Neuronal stem cell (in vitro differentiated cells): ENCODE measurements around the gene NWD2.

Experiments used
- DNase-seq: peaks from one replicate; pipeline ENCODE4 v3.0.0-alpha.2; 2013; ENCODE audit warnings: low spot score
- H2AFZ ChIP-seq: one replicate; pipeline ENCODE4 v1.6.1; 2013; ENCODE audit warnings: mild to moderate bottlenecking, low read length, inconsistent platforms
- H2AK5ac ChIP-seq: 2 replicates; pipeline ENCODE4 v1.6.1; 2013; ENCODE audit warnings: low read depth, mild to moderate bottlenecking, inconsistent platforms, low read length, moderate library complexity, mixed read lengths
- H2BK120ac ChIP-seq: 2 replicates; pipeline ENCODE4 v1.6.1; 2013; ENCODE audit warnings: low read depth, mild to moderate bottlenecking, inconsistent platforms, low read length, moderate library complexity, mixed read lengths
- H2BK12ac ChIP-seq: one replicate; pipeline ENCODE4 v1.6.1; 2013; ENCODE audit warnings: low read length, inconsistent platforms
- H2BK15ac ChIP-seq: 2 replicates; pipeline ENCODE4 v1.6.1; 2013; ENCODE audit warnings: mild to moderate bottlenecking, low read length, inconsistent platforms, mixed read lengths
- H2BK5ac ChIP-seq: one replicate; pipeline ENCODE4 v1.6.1; 2013; ENCODE audit warnings: inconsistent platforms, mild to moderate bottlenecking, low read length, moderate library complexity
- H3K14ac ChIP-seq: one replicate; pipeline ENCODE4 v1.6.1; 2013; ENCODE audit warnings: low read length, inconsistent platforms
- H3K18ac ChIP-seq: 2 replicates; pipeline ENCODE4 v1.6.1; 2013; ENCODE audit warnings: low read length, inconsistent platforms
- H3K23ac ChIP-seq: 2 replicates; pipeline ENCODE4 v1.6.1; 2013; ENCODE audit warnings: low read depth, mild to moderate bottlenecking, mixed read lengths, low read length, inconsistent platforms; ENCODE audit not compliant: poor library complexity
- H3K27ac ChIP-seq: replicated peaks from 3 replicates; pipeline ENCODE4 v1.5.1; 2013; ENCODE audit warnings: low read length, inconsistent platforms
- H3K27me3 ChIP-seq, 3 experiments: 2 replicates each; pipeline ENCODE4 v1.6.1; 2013; ENCODE audit warnings: low read length in 3 of 3, mild to moderate bottlenecking in 2 of 3, inconsistent platforms in 1 of 3, low read depth in 1 of 3, mixed read lengths in 1 of 3, moderate library complexity in 1 of 3; ENCODE audit not compliant: control insufficient read depth in 3 of 3, insufficient read depth in 3 of 3
- H3K36me3 ChIP-seq, 2 donors: replicated peaks in 1 of 2; 2 replicates each; pipeline ENCODE4 v1.6.1; 2013; ENCODE audit warnings: low read length in 2 of 2; ENCODE audit not compliant: control insufficient read depth in 2 of 2, insufficient read depth in 2 of 2
- H3K4ac ChIP-seq: 2 replicates; pipeline ENCODE4 v1.6.1; 2013; ENCODE audit warnings: inconsistent platforms, mild to moderate bottlenecking, low read length, moderate library complexity
- H3K4me1 ChIP-seq, 2 donors: 1 replicate in 1 of 2; 2 replicates in 1 of 2; pipeline ENCODE4 v1.6.1; 2013; ENCODE audit warnings: low read length in 2 of 2, low read depth in 1 of 2; ENCODE audit not compliant: control insufficient read depth in 2 of 2, insufficient read depth in 1 of 2
- H3K4me2 ChIP-seq: one replicate; pipeline ENCODE4 v1.6.1; 2013; ENCODE audit warnings: mild to moderate bottlenecking, low read length, inconsistent platforms; ENCODE audit not compliant: insufficient read depth, poor library complexity, severe bottlenecking
- H3K4me3 ChIP-seq, 2 donors: 2 replicates each; pipeline ENCODE4 v1.5.1; 2013; ENCODE audit warnings: low read length in 2 of 2, mild to moderate bottlenecking in 2 of 2, inconsistent platforms in 1 of 2, moderate library complexity in 1 of 2
- H3K79me1 ChIP-seq: one replicate; pipeline ENCODE4 v1.6.1; 2013; ENCODE audit warnings: low read depth, mild to moderate bottlenecking, inconsistent platforms, low read length, moderate library complexity
- H3K9ac ChIP-seq: one replicate; pipeline ENCODE4 v1.6.1; 2013; ENCODE audit warnings: mild to moderate bottlenecking, low read depth, low read length, inconsistent platforms; ENCODE audit not compliant: poor library complexity
- H3K9me3 ChIP-seq, 2 donors: replicated peaks in 1 of 2; 2 replicates each; pipeline versions ENCODE3 to v1.6.1; 2013; ENCODE audit warnings: low read length in 2 of 2, mild to moderate bottlenecking in 2 of 2, inconsistent platforms in 1 of 2, low read depth in 1 of 2, mixed read lengths in 1 of 2, moderate library complexity in 1 of 2; ENCODE audit not compliant: control insufficient read depth in 2 of 2, insufficient read depth in 1 of 2
- H4K8ac ChIP-seq: one replicate; pipeline ENCODE4 v1.6.1; 2013; ENCODE audit warnings: low read depth, mild to moderate bottlenecking, inconsistent platforms, low read length, moderate library complexity
- H4K91ac ChIP-seq: one replicate; pipeline ENCODE4 v1.6.1; 2013; ENCODE audit warnings: low read length, low read depth, mild to moderate bottlenecking, inconsistent platforms; ENCODE audit not compliant: poor library complexity
- WGBS, 2 donors: extraction: QIAGEN DNeasy Blood & Tissue Kit; methylation state at CpG; one replicate each; pipeline ENCODE4 v1.1.7; 2013; ENCODE audit warnings: missing lambda C conversion rate in 2 of 2, mixed read lengths in 1 of 2; ENCODE audit not compliant: insufficient read length in 2 of 2, insufficient replicate concordance in 1 of 2; ENCODE audit errors: extremely low coverage in 2 of 2; 5-methylcytosine and 5-hydroxymethylcytosine counted together

NWD2 gene

DNA sequence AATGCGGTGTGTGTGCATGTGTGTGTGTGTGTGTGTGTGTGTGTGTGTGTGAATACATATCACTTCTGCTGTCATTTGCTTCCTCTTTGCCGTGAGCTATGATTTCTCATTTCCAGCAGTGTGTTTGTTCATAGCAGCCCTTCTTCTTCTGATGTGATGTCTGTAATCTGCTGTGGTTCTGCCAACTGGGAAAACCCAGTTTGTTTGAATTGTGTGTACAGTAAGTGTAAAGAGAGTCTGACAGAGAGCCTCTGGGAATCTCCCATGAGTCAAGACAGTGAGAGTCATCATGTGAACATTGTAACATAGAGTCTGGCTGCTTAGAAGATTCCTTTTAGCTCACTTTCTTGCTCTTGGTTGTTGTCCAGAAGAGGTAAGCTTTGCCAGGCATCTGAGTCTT lies 8.4 kb upstream of the NWD2 start:
- Histone ChIP-seq H2BK12ac (no peak overlapping the region), H3K14ac (no peak overlapping the region), H3K4me3 (no peak overlapping the region), H3K9me3 (no peaks in the 10 kb centered on the region), H2BK15ac (no peak overlapping the region), H3K4me2 (no peak overlapping the region), H3K4me1 (no peaks in the 10 kb centered on the region), H3K36me3 (no peaks in the 10 kb centered on the region), H2AK5ac (no peak overlapping the region), H3K4ac (no peak overlapping the region), H3K9ac (no peak overlapping the region), H3K27ac (no peak overlapping the region), H2BK5ac (no peak overlapping the region), H3K79me1 (no peaks in the 10 kb centered on the region), H3K18ac (no peak overlapping the region), H3K23ac (no peak overlapping the region), H2AFZ (no peak overlapping the region), H4K91ac (no peak overlapping the region), H3K27me3 (no peaks in the 10 kb centered on the region), H2BK120ac (no peak overlapping the region), H4K8ac (no peak overlapping the region)
- DNase-seq, result no peak
- WGBS, 2 donors, result no CpG with 5 or more reads among the region's 2 CpGs

DNA sequence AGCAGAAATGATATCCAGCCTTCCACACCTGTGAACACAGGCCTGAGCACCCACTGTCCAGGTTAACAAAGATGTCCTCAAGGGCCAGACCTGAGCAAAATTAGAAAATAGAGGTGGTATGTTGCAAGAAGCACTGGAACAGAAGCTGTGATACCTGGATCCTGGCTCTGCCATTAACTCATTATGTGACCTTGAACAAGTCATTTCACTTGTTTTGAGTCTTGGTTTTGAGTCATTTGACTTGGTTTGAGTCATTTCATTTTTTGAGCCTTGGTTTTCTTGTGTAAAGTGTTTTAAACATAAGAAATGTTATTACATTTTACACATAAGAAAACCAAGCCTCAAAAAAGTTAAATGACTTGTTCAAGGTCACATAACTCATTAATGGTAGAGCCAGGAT lies 2.9 kb upstream of the NWD2 start:
- H3K14ac ChIP-seq, result no peak overlapping the region
- H2BK12ac ChIP-seq, result no peak overlapping the region
- no peak overlapping the region for H2AK5ac ChIP-seq
- H3K9ac ChIP-seq, result no peak overlapping the region
- no peak overlapping the region for H3K18ac ChIP-seq
- H2BK120ac ChIP-seq, result no peak overlapping the region
- H3K27ac ChIP-seq, result no peak overlapping the region
- H3K36me3 ChIP-seq, result no peaks in the 10 kb centered on the region
- no peak overlapping the region for H3K4me3 ChIP-seq
- H3K4me2 ChIP-seq, result no peak overlapping the region
- no peak overlapping the region for H3K23ac ChIP-seq
- H3K9me3 ChIP-seq, result no peaks in the 10 kb centered on the region
- no peak overlapping the region for H2BK15ac ChIP-seq
- H2AFZ ChIP-seq, result no peak overlapping the region
- no peak overlapping the region for H3K4ac ChIP-seq
- H4K91ac ChIP-seq, result no peak overlapping the region
- no peak for DNase-seq
- H4K8ac ChIP-seq, result no peak overlapping the region
- no peak overlapping the region for H2BK5ac ChIP-seq
- peaks cover 0 to 10% of the 10 kb centered on the region in 2 donors for H3K4me1 ChIP-seq
- no peaks in the 10 kb centered on the region for H3K79me1 ChIP-seq
- peaks cover 14 to 50% (median 37%) of the 10 kb centered on the region in 3 experiments for H3K27me3 ChIP-seq

DNA sequence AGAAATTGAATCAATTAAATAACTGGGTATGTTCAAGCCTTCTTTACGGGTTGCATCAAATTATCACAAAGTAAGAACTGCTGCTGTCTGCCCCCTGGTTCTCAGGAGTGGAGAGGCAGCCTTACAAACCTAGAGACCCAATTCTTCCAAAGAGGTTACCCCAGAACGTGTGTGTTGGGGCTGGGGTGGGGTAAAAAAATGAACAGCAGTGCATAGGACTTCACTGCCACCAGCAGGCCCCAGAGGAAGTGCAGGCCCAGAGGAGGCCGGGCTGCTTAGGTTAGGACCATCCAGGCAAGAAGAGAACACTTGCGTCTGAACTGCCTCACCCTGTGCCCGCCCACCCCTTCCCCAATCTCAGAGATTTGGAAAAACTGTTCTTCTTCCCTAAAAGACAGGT lies 1.5 kb upstream of the NWD2 start:
- Histone ChIP-seq H3K9ac (no peak overlapping the region), H2BK12ac (no peak overlapping the region), H3K36me3 (no peaks in the 10 kb centered on the region), H3K27me3 (peaks cover 14 to 61% (median 42%) of the 10 kb centered on the region in 3 experiments), H3K79me1 (no peaks in the 10 kb centered on the region), H3K4me2 (no peak overlapping the region), H3K4ac (no peak overlapping the region), H3K23ac (no peak overlapping the region), H2BK15ac (no peak overlapping the region), H3K27ac (no peak overlapping the region), H2AK5ac (no peak overlapping the region), H2BK5ac (no peak overlapping the region), H3K18ac (no peak overlapping the region), H4K8ac (no peak overlapping the region), H3K9me3 (no peaks in the 10 kb centered on the region), H4K91ac (no peak overlapping the region), H2BK120ac (no peak overlapping the region), H3K14ac (no peak overlapping the region), H2AFZ (no peak overlapping the region), H3K4me1 (peaks cover 0 to 10% of the 10 kb centered on the region in 2 donors), H3K4me3 (no peak overlapping the region)
- no CpG with 5 or more reads among the region's 5 CpGs for WGBS, 2 donors
- DNase-seq, result peak; percentile 3

GRCh38 chr4:37243722-37244582 lies 591 bp upstream of the NWD2 start:
- Histone ChIP-seq H3K4me3 (peak overlapping the region in 1 of 2 donors; percentile 78), H3K23ac (peak overlapping the region; percentile 69), H2AK5ac (no peak overlapping the region), H3K4ac (no peak overlapping the region), H3K4me2 (peak overlapping the region; percentile 92), H3K14ac (no peak overlapping the region), H2BK120ac (no peak overlapping the region), H3K27ac (no peak overlapping the region), H2BK5ac (no peak overlapping the region), H3K79me1 (no peaks in the 10 kb centered on the region), H2BK15ac (no peak overlapping the region), H3K18ac (peak overlapping the region; percentile 80), H4K91ac (no peak overlapping the region), H3K27me3 (peaks cover 14 to 66% (median 42%) of the 10 kb centered on the region in 3 experiments), H3K9me3 (no peaks in the 10 kb centered on the region), H2BK12ac (no peak overlapping the region), H3K36me3 (no peaks in the 10 kb centered on the region), H2AFZ (peak overlapping the region; percentile 81), H3K9ac (peak overlapping the region; percentile 34), H4K8ac (peak overlapping the region; percentile 48), H3K4me1 (peaks cover 0 to 10% of the 10 kb centered on the region in 2 donors)
- peak; percentile 36 for DNase-seq
- WGBS, 2 donors, result no CpG with 5 or more reads among the region's 70 CpGs
